Measurements from ENCODE around the gene MBTPS2. TPM values are rescaled to one million over a fixed set of nuclear protein-coding genes. Genes with fewer than 3 reads are reported as not detected.

MBTPS2 gene
- polyA plus RNA-seq, 3 donors = 2.0 to 7.4 (median 4.6) TPM

DNA sequence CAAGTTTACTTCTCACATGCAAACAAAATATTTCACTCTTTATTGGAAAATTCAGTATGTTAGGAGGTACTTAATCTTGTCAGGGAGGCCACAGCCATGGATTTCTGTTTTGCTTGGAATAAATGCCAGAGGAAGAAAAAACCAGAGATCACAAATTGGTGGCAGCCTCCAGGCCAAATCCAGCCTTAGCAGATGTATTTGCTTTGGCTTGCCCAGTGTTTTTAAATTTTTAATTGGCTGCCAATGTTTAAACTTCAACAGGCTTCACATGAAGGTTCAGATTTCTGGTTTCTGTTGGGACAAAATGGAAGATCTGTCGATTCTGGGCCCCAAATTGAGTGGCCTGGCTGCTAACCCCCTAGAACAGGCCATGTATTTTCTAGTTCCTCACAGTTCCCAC is 35.6 kb downstream of the MBTPS2 start:
- no CpG with 5 or more reads among the region's 1 CpG for WGBS (ENCODE audit: insufficient coverage)
- intact Hi-C loops (cut with micrococcal nuclease) = no loop called here
- Histone ChIP-seq H3K79me2 (ENCODE audit: insufficient read depth, low read length) (no peaks in the 10 kb centered on the region), H4K20me1 (ENCODE audit: insufficient read depth, low read length) (no peaks in the 10 kb centered on the region), H3K27ac (ENCODE audit: low read depth in 1 of 2, low read length in 2 of 2) (no peak overlapping the region), H3K9me3 (replicated peaks in 1 of 2; ENCODE audit: control insufficient read depth in 1 of 2, insufficient read depth in 1 of 2, low read length in 2 of 2) (no peaks in the 10 kb centered on the region), H3K4me3 (replicated peaks in 1 of 3; ENCODE audit: low read depth in 2 of 3, low read length in 3 of 3) (no peak overlapping the region), H3K36me3 (replicated peaks in 1 of 2; ENCODE audit: control insufficient read depth in 1 of 2, insufficient read depth in 2 of 2, low read length in 2 of 2) (no peaks in the 10 kb centered on the region), H3K27me3 (ENCODE audit: control insufficient read depth in 2 of 2, insufficient read depth in 2 of 2, low read length in 2 of 2) (no peaks in the 10 kb centered on the region), H3K4me2 (replicated peaks; ENCODE audit: extremely low read depth, low read length, poor library complexity, severe bottlenecking) (no peak overlapping the region), H2AFZ (ENCODE audit: insufficient read depth, low read depth, low read length, poor library complexity, severe bottlenecking) (no peak overlapping the region), H3K4me1 (ENCODE audit: control insufficient read depth in 1 of 2, insufficient read depth in 2 of 2, low read length in 2 of 2) (no peaks in the 10 kb centered on the region), H3K9ac (ENCODE audit: insufficient read depth, low read length, poor library complexity, severe bottlenecking) (no peak overlapping the region)
- H3K4me3 Mint-ChIP-seq = no peak overlapping the region
- no peak for DNase-seq
- TF ChIP-seq CTCF (IDR thresholded peaks at IDR 0.05) = no peak
- peaks cover 2 to 8% of the 10 kb centered on the region in 2 donors for H3K36me3 Mint-ChIP-seq
- no peaks in the 10 kb centered on the region for H3K9me3 Mint-ChIP-seq
- peaks cover 0 to 7% (median 0%) of the 10 kb centered on the region in 3 donors for H3K27me3 Mint-ChIP-seq (ENCODE audit: low read depth in 3 of 3)
- H3K4me1 Mint-ChIP-seq = no peaks in the 10 kb centered on the region
- no peak overlapping the region for H3K27ac Mint-ChIP-seq

DNA sequence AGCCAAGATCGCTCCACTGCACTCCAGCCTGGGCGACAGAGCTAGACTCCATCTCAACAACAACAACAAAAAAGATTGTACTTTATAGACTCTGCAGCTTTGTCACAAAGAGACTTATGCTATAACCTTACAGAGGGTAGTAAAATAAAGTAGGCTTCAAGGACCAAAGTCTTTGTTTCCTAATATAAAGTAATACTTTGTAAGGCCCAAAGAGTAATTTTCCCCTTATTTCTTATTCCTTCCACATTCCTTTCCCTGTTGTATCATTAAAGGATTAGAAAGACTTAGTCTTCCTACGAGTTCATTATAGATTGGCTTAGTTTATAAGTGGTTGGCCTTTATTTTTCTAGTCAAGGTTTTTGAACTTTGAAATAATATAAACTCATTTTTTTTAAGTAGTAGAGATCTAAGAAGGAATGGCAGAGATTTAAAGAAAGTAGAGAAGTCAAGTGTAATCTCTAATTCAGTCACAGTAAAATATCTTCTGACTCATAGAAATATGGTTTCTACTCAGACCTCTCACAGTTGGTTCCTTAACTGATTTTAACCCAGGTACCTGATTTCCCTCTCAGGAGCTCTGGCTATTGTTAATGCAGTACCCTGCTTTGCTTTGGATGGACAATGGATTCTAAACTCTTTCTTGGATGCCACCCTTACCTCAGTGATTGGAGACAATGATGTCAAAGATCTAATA is 42.6 kb downstream of the MBTPS2 start:
- Histone ChIP-seq H3K4me2 (replicated peaks; ENCODE audit: extremely low read depth, low read length, poor library complexity, severe bottlenecking) (no peak overlapping the region), H3K9ac (ENCODE audit: insufficient read depth, low read length, poor library complexity, severe bottlenecking) (no peak overlapping the region), H2AFZ (ENCODE audit: insufficient read depth, low read depth, low read length, poor library complexity, severe bottlenecking) (no peak overlapping the region), H3K4me3 (replicated peaks in 1 of 3; ENCODE audit: low read depth in 2 of 3, low read length in 3 of 3) (no peak overlapping the region), H4K20me1 (ENCODE audit: insufficient read depth, low read length) (no peaks in the 10 kb centered on the region), H3K79me2 (ENCODE audit: insufficient read depth, low read length) (no peaks in the 10 kb centered on the region), H3K4me1 (ENCODE audit: control insufficient read depth in 1 of 2, insufficient read depth in 2 of 2, low read length in 2 of 2) (no peaks in the 10 kb centered on the region), H3K9me3 (replicated peaks in 1 of 2; ENCODE audit: control insufficient read depth in 1 of 2, insufficient read depth in 1 of 2, low read length in 2 of 2) (no peaks in the 10 kb centered on the region), H3K27me3 (ENCODE audit: control insufficient read depth in 2 of 2, insufficient read depth in 2 of 2, low read length in 2 of 2) (no peaks in the 10 kb centered on the region), H3K36me3 (replicated peaks in 1 of 2; ENCODE audit: control insufficient read depth in 1 of 2, insufficient read depth in 2 of 2, low read length in 2 of 2) (peaks cover 0 to 6% of the 10 kb centered on the region in 2 donors), H3K27ac (ENCODE audit: low read depth in 1 of 2, low read length in 2 of 2) (no peak overlapping the region)
- TF ChIP-seq CTCF (IDR thresholded peaks at IDR 0.05) = no peak
- Mint-ChIP-seq H3K4me3 (no peak overlapping the region), H3K27ac (no peak overlapping the region), H3K4me1 (peaks cover 6% of the 10 kb centered on the region), H3K27me3 (ENCODE audit: low read depth in 3 of 3) (peaks cover 0 to 3% (median 0%) of the 10 kb centered on the region in 3 donors), H3K9me3 (peaks cover 0 to 2% (median 0%) of the 10 kb centered on the region in 7 donors), H3K36me3 (peaks cover 10% of the 10 kb centered on the region in 2 donors)
- no peak for DNase-seq
- WGBS (ENCODE audit: insufficient coverage) = no CpG with 5 or more reads among the region's 3 CpGs
- intact Hi-C loops (cut with micrococcal nuclease) = no loop called here
